Common myeloid progenitor, CD34-positive (primary cell): Measurements from ENCODE around the gene RNMT.
"Not testable (repeated sequence)": the region's sequence is repeated elsewhere in the genome, so short reads cannot be mapped to it uniquely, and the experiment has no call there.

Experiments
- CTCF ChIA-PET: fragments of 350-600 bp; sonication (Branson Sonifier 250); formaldehyde crosslinking; loops from one replicate; lab custom pipeline; 2021; ENCODE audit warnings: antibody characterized with exemption; lab: Charles Lee
- POLR2A ChIA-PET: fragments of 350-600 bp; sonication (Branson Sonifier 250); formaldehyde crosslinking; loops from one replicate; lab custom pipeline; 2021; ENCODE audit warnings: antibody characterized with exemption; lab: Charles Lee
- DNase-seq, 3 donors: peaks; one replicate each; pipeline versions ENCODE4 v3.0.0 to v3.0.0-alpha.2; 2013
- H3K27ac ChIP-seq, 2 experiments: 1 replicate in 1 of 2; 2 replicates in 1 of 2; pipeline ENCODE4 v1.7.0; 2013; ENCODE audit warnings: inconsistent platforms in 2 of 2, low read length in 2 of 2, mild to moderate bottlenecking in 2 of 2, low read depth in 1 of 2, moderate library complexity in 1 of 2; ENCODE audit not compliant: severe bottlenecking in 2 of 2, insufficient read depth in 1 of 2, poor library complexity in 1 of 2
- H3K27me3 ChIP-seq, 5 experiments: replicated peaks in 2 of 5; 1 replicate in 3 of 5; 2 replicates in 2 of 5; pipeline versions ENCODE4 v1.6.1 to v1.7.0; 2013; ENCODE audit warnings: low read length in 4 of 5, mild to moderate bottlenecking in 2 of 5, moderate library complexity in 2 of 5, inconsistent platforms in 1 of 5; ENCODE audit not compliant: insufficient read depth in 5 of 5, control insufficient read depth in 4 of 5
- H3K36me3 ChIP-seq, 4 experiments: 1 replicate in 2 of 4; 2 replicates in 2 of 4; pipeline versions ENCODE4 v1.6.1 to v1.7.0; 2013; ENCODE audit warnings: low read length in 3 of 4, control low read depth in 1 of 4, mild to moderate bottlenecking in 1 of 4; ENCODE audit not compliant: control insufficient read depth in 4 of 4, insufficient read depth in 4 of 4
- H3K4me1 ChIP-seq, 4 experiments: 1 replicate in 3 of 4; 2 replicates in 1 of 4; pipeline versions ENCODE4 v1.6.1 to v1.7.1; 2013; ENCODE audit warnings: low read length in 3 of 4, mild to moderate bottlenecking in 3 of 4, control low read depth in 1 of 4, inconsistent platforms in 1 of 4, moderate library complexity in 1 of 4; ENCODE audit not compliant: control insufficient read depth in 4 of 4, insufficient read depth in 4 of 4; ENCODE audit errors: control extremely low read depth in 1 of 4
- H3K4me3 ChIP-seq, 7 experiments: 1 replicate in 4 of 7; 2 replicates in 3 of 7; pipeline versions ENCODE4 v1.5.1 to v1.7.0; 2013; ENCODE audit warnings: mild to moderate bottlenecking in 7 of 7, low read length in 6 of 7, moderate library complexity in 6 of 7, inconsistent platforms in 2 of 7, low read depth in 2 of 7, control low read depth in 1 of 7; ENCODE audit not compliant: insufficient read depth in 4 of 7, control insufficient read depth in 1 of 7; ENCODE audit errors: extremely low read depth in 1 of 7
- H3K9me3 ChIP-seq, 5 experiments: 1 replicate in 4 of 5; 2 replicates in 1 of 5; pipeline versions ENCODE4 v1.6.1 to v1.7.1; 2013; ENCODE audit warnings: low read length in 4 of 5, mild to moderate bottlenecking in 2 of 5, inconsistent platforms in 1 of 5, low read depth in 1 of 5, moderate library complexity in 1 of 5; ENCODE audit not compliant: control insufficient read depth in 4 of 5, insufficient read depth in 2 of 5; ENCODE audit errors: control extremely low read depth in 1 of 5
- WGBS: methylation state at CpG from one replicate; pipeline ENCODE4 v1.1.5; 2013; ENCODE audit not compliant: insufficient coverage; 5-methylcytosine and 5-hydroxymethylcytosine counted together

Gene RNMT

GRCh38 chr18:13730481-13730880, 4.0 kb downstream of the RNMT start:
- Histone ChIP-seq H3K9me3 (no peaks in the 10 kb centered on the region), H3K4me1 (peaks cover 7 to 17% (median 11%) of the 10 kb centered on the region in 4 experiments), H3K27me3 (no peaks in the 10 kb centered on the region), H3K4me3 (no peak overlapping the region), H3K36me3 (peaks cover 14 to 23% (median 16%) of the 10 kb centered on the region in 4 experiments), H3K27ac (no peak overlapping the region)
- POLR2A ChIA-PET = no interaction called here
- no peak for DNase-seq
- CTCF ChIA-PET = no interaction called here
- WGBS = no CpG with 5 or more reads among the region's 1 CpG

GRCh38 chr18:13735681-13736080, 9.2 kb downstream of the RNMT start:
- ChIA-PET CTCF (no interaction called here), POLR2A (no interaction called here)

GRCh38 chr18:13745696-13746095, 19.2 kb downstream of the RNMT start:
- CTCF ChIA-PET = interaction anchor here (1.2 to 1.3 kb wide), 2 partner anchors 9 to 12 kb away, joined by 3 read pairs; no protein-coding TSS in a partner anchor
- no peak overlapping the region for H3K4me3 ChIP-seq
- no peaks in the 10 kb centered on the region for H3K4me1 ChIP-seq
- H3K27me3 ChIP-seq = no peaks in the 10 kb centered on the region
- WGBS = 85% methylated on average over 1 of the region's 3 CpGs
- peaks cover 24 to 83% (median 50%) of the 10 kb centered on the region in 4 experiments for H3K36me3 ChIP-seq
- H3K27ac ChIP-seq = no peak overlapping the region
- DNase-seq = no peak
- POLR2A ChIA-PET = interaction anchor here (0.7 kb wide), 1 partner anchor 62 kb away, joined by 3 read pairs; no protein-coding TSS in a partner anchor
- peaks cover 0 to 1% (median 0%) of the 10 kb centered on the region in 5 experiments for H3K9me3 ChIP-seq

More at GRCh38 chr18:13735681-13736080, 9.2 kb downstream of the RNMT start:
- H3K9me3 ChIP-seq = no peaks in the 10 kb centered on the region
- WGBS = 100% methylated on average over 1 of the region's 2 CpGs
- no peaks in the 10 kb centered on the region for H3K4me1 ChIP-seq
- H3K27me3 ChIP-seq = no peaks in the 10 kb centered on the region
- H3K36me3 ChIP-seq = peaks cover 30 to 66% (median 39%) of the 10 kb centered on the region in 4 experiments
- H3K4me3 ChIP-seq = no peak overlapping the region
- DNase-seq = no peak
- H3K27ac ChIP-seq = no peak overlapping the region

GRCh38 chr18:13746633-13747032, 20.2 kb downstream of the RNMT start:
- no peaks in the 10 kb centered on the region for H3K4me1 ChIP-seq
- ChIA-PET CTCF (interaction anchor here (1.2 to 1.3 kb wide), 2 partner anchors 8 to 13 kb away, joined by 3 read pairs; no protein-coding TSS in a partner anchor), POLR2A (interaction anchor here (0.6 kb wide), 1 partner anchor 19 kb away, joined by 4 read pairs; no protein-coding TSS in a partner anchor)
- DNase-seq = no peak
- peaks cover 0 to 1% (median 0%) of the 10 kb centered on the region in 5 experiments for H3K9me3 ChIP-seq
- H3K4me3 ChIP-seq = no peak overlapping the region
- H3K36me3 ChIP-seq = peaks cover 20 to 78% (median 48%) of the 10 kb centered on the region in 4 experiments
- no peak overlapping the region for H3K27ac ChIP-seq
- no peaks in the 10 kb centered on the region for H3K27me3 ChIP-seq
- WGBS = 100% methylated on average over 2 of the region's 3 CpGs

- H3K9me3 ChIP-seq, H3K4me3 ChIP-seq, H3K27ac ChIP-seq, POLR2A ChIA-PET, H3K4me1 ChIP-seq, CTCF ChIA-PET, H3K27me3 ChIP-seq, DNase-seq: not testable (repeated sequence)
- 100% methylated on average over 1 of the region's 3 CpGs for WGBS
- H3K36me3 ChIP-seq = peaks cover 20 to 86% (median 56%) of the 10 kb centered on the region in 4 experiments
Observed at GRCh38 chr18:13751599-13751998, 25.1 kb downstream of the RNMT start.

GRCh38 chr18:13756261-13756660, 29.8 kb downstream of the RNMT start:
- WGBS = no CpG with 5 or more reads among the region's 2 CpGs
- H3K27ac ChIP-seq = no peak overlapping the region
- H3K4me3 ChIP-seq = no peak overlapping the region
- no peaks in the 10 kb centered on the region for H3K27me3 ChIP-seq
- peaks cover 0 to 15% (median 3%) of the 10 kb centered on the region in 5 experiments for H3K9me3 ChIP-seq
- H3K36me3 ChIP-seq = peaks cover 24 to 65% (median 53%) of the 10 kb centered on the region in 4 experiments
- DNase-seq = no peak
- POLR2A ChIA-PET = no interaction called here
- CTCF ChIA-PET = no interaction called here
- no peaks in the 10 kb centered on the region for H3K4me1 ChIP-seq

- Histone ChIP-seq H3K4me1 (no peaks in the 10 kb centered on the region), H3K4me3 (no peak overlapping the region), H3K27ac (no peak overlapping the region), H3K9me3 (peaks cover 0 to 15% (median 3%) of the 10 kb centered on the region in 5 experiments), H3K27me3 (no peaks in the 10 kb centered on the region), H3K36me3 (peaks cover 25 to 68% (median 54%) of the 10 kb centered on the region in 4 experiments)
- POLR2A ChIA-PET = no interaction called here
- CTCF ChIA-PET = no interaction called here
- no peak for DNase-seq
Observed at GRCh38 chr18:13756671-13757070, 30.2 kb downstream of the RNMT start.
